ENCODE measurements around the gene SKAP1. TPM values are rescaled to one million over a fixed set of nuclear protein-coding genes. Genes with fewer than 3 reads are reported as not detected.
A peak's percentile ranks its signal among the peaks of the same experiment; 100 is the strongest.
"Not testable (repeated sequence)": the region's sequence is repeated elsewhere in the genome, so short reads cannot be mapped to it uniquely, and the experiment has no call there.

The SKAP1 gene
- total RNA-seq, 1 donor from 2014 or later, result 0.49 TPM

DNA sequence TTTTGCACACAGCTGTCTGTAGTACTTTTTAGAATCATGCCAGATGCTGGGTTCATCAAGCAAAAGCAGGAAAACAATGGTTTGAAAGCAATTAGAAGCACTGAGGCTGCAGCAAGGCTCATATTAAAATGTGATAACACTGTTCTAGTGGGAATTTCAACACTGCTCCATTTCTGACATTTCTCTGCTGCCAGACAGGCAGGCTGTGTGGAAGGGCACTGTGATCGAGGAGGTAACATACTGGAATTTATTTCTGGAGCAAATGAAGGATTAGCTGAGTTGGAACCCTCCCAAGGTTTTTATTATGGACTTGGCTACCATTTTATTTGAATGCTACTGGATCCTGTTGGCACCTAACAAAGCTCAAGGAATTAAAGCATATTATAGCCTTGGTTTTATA, 66.9 kb downstream of the SKAP1 start:
- H3K4me1 Mint-ChIP-seq, result no peaks in the 10 kb centered on the region
- H3K36me3 Mint-ChIP-seq (ENCODE audit: low read depth), result no peaks in the 10 kb centered on the region
- no peak overlapping the region for H3K27ac Mint-ChIP-seq (ENCODE audit: unreplicated experiment)
- DNase-seq (ENCODE audit: low read depth, low spot score), result no peak
- no peaks in the 10 kb centered on the region for H3K9me3 Mint-ChIP-seq
- TF ChIP-seq, protein P1, sequence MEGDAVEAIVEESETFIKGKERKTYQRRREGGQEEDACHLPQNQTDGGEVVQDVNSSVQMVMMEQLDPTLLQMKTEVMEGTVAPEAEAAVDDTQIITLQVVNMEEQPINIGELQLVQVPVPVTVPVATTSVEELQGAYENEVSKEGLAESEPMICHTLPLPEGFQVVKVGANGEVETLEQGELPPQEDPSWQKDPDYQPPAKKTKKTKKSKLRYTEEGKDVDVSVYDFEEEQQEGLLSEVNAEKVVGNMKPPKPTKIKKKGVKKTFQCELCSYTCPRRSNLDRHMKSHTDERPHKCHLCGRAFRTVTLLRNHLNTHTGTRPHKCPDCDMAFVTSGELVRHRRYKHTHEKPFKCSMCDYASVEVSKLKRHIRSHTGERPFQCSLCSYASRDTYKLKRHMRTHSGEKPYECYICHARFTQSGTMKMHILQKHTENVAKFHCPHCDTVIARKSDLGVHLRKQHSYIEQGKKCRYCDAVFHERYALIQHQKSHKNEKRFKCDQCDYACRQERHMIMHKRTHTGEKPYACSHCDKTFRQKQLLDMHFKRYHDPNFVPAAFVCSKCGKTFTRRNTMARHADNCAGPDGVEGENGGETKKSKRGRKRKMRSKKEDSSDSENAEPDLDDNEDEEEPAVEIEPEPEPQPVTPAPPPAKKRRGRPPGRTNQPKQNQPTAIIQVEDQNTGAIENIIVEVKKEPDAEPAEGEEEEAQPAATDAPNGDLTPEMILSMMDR (conservative IDR thresholded peaks at IDR 0.05), result no peak
- no peak overlapping the region for H3K4me3 Mint-ChIP-seq
- peaks cover 94% of the 10 kb centered on the region for H3K27me3 Mint-ChIP-seq (ENCODE audit: low read depth)

DNA sequence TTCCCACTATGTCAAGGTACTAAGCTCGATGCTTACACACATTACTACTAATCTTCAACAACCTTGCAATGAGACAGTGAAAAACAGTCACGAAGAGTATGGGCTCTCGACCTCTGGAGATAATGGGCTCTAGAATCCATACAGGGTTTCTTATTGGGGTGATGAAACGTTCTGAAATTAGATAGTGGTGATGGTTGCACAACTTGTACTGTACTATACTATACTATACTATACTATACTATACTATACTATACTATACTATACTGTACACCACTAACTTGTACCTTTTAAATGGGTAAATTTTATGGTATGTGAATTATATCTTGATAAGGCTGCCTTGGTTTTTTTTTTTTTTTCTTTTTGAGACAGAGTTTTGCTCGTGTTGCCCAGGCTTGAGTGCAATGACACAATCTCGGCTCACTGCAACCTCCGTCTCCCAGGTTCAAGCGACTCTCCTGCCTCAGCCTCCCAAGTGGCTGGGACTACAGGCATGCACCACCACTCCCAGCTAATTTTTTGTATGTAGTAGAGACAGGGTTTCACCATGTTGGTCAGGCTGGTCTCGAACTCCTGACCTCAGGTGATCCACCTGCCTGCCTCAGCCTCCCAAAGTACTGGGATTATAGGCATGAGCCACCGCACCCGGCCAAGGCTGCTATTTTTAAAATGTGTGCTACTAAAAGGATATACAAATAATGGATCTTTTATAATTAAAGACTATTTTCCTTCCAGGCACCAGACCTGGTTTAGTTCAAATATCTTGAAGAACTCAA, 69.0 kb downstream of the SKAP1 start:
- not testable (repeated sequence) for DNase-seq (ENCODE audit: low read depth, low spot score); H3K27ac Mint-ChIP-seq (ENCODE audit: unreplicated experiment); H3K4me1 Mint-ChIP-seq; H3K9me3 Mint-ChIP-seq; H3K4me3 Mint-ChIP-seq; H3K36me3 Mint-ChIP-seq (ENCODE audit: low read depth)
- H3K27me3 Mint-ChIP-seq (ENCODE audit: low read depth), result peaks cover 95% of the 10 kb centered on the region

DNA sequence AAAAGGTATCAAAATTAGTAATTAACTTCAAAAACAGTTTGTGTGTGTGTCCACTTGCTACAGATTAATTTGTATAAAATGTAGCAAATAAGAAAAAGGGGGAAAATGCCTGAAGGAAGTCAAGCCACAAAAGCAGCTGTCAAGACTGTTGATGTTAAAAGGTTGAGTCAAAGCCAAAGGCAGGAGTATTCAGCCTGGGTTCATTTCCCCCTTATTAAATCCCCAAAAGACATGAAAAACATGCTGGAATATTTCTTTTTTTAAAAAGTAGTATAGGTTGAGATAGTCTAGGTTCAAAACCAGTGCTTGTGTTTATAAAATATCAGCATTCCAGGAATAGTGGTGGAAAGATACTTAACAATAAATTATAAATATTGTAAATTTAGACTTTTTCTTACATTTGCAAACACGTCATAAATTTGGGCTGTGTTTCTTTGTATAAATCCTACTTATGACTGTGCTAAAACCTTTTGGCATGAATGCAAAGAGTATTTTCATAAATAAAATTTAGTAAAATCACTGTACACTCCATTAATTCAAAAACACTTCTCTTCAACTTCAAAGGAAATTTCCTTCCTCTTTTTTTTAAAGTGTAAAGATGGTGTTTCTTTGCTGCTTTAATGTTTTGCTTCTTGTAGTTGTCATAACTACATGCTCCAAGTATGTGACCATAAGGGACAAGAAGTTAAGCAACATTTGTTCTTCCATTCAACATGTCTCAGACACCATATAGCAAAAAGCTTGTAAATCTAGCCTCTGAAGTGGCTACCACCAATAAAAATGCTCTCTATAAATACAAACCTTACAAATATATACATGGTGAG, 72.0 kb downstream of the SKAP1 start:
- Mint-ChIP-seq H3K27ac (ENCODE audit: unreplicated experiment) (no peak overlapping the region), H3K9me3 (no peaks in the 10 kb centered on the region), H3K27me3 (ENCODE audit: low read depth) (peaks cover 94% of the 10 kb centered on the region), H3K36me3 (ENCODE audit: low read depth) (no peaks in the 10 kb centered on the region), H3K4me3 (no peak overlapping the region), H3K4me1 (no peaks in the 10 kb centered on the region)
- TF ChIP-seq, protein P1 (conservative IDR thresholded peaks at IDR 0.05), result no peak
- no peak for DNase-seq (ENCODE audit: low read depth, low spot score)

DNA sequence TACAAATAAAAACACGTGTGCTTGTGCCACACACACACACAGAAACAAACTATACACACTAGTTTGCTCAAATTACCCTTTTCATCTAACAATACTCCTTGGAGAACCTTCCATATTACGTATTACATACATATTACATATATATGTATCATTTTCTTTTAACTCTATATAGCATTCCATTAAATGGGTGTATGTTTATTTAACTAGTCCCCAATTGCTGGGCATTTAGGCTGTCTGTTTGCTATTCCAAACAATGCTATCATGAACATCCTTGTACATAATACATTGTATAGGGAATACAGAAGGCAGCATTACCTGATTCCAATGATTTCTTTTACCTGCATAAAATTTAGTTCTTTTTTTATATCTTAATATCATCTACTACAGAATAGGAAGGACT, 73.1 kb downstream of the SKAP1 start:
- H3K4me3 Mint-ChIP-seq, result no peak overlapping the region
- TF ChIP-seq, protein P1 (conservative IDR thresholded peaks at IDR 0.05), result no peak
- no peak overlapping the region for H3K27ac Mint-ChIP-seq (ENCODE audit: unreplicated experiment)
- H3K36me3 Mint-ChIP-seq (ENCODE audit: low read depth), result no peaks in the 10 kb centered on the region
- DNase-seq (ENCODE audit: low read depth, low spot score), result no peak
- peaks cover 93% of the 10 kb centered on the region for H3K27me3 Mint-ChIP-seq (ENCODE audit: low read depth)
- no peaks in the 10 kb centered on the region for H3K4me1 Mint-ChIP-seq
- no peaks in the 10 kb centered on the region for H3K9me3 Mint-ChIP-seq

DNA sequence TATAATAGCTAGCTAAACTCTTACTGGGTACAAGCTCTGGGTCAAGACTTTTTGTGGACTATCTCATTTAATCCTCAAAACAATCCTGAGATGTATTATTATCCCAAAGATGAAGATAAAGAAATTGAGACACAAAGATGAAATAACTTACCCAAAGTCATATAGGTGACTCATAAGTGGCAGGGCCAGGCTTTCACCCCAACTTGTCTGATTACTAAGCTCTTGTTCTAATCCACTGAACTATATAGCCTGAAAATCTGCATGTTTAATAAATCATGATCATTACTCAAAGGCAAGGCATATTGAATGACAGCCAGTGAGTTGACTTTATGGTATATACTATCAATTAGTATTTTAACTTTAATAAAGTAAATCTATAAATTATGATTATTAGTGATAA, 77.4 kb downstream of the SKAP1 start:
- TF ChIP-seq, protein P1 (conservative IDR thresholded peaks at IDR 0.05), result no peak
- no peak for DNase-seq (ENCODE audit: low read depth, low spot score)
- Mint-ChIP-seq H3K4me3 (no peak overlapping the region), H3K27me3 (ENCODE audit: low read depth) (peaks cover 94% of the 10 kb centered on the region), H3K9me3 (no peaks in the 10 kb centered on the region), H3K36me3 (ENCODE audit: low read depth) (no peaks in the 10 kb centered on the region), H3K27ac (ENCODE audit: unreplicated experiment) (no peak overlapping the region), H3K4me1 (no peaks in the 10 kb centered on the region)

DNA sequence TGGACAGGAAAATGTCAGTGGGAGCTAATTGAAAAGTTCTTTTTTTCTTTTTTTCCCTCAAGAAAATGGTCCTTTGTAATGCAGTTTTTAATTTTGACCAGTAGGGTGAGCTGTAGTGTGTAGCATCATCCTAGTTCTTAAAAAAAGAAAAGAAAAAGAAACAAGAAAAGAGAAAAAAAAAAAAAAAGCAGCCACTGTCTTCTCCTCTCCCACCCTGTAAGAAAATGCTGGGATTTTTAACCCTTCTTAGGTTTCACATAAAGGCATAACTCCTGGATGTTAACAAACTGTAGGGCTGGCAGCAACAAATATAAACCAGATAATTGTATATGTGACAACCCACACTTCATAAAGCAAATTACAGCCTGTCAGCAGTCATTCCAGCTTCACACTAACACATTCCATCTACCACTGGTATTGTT, 78.1 kb downstream of the SKAP1 start:
- Mint-ChIP-seq H3K9me3 (no peaks in the 10 kb centered on the region), H3K27me3 (ENCODE audit: low read depth) (peaks cover 94% of the 10 kb centered on the region), H3K36me3 (ENCODE audit: low read depth) (no peaks in the 10 kb centered on the region), H3K27ac (ENCODE audit: unreplicated experiment) (no peak overlapping the region), H3K4me3 (no peak overlapping the region), H3K4me1 (no peaks in the 10 kb centered on the region)
- DNase-seq (ENCODE audit: low read depth, low spot score), result no peak
- TF ChIP-seq, protein P1 (conservative IDR thresholded peaks at IDR 0.05), result peak; percentile 82

All from neural crest cell (in vitro differentiated cells).